ENCODE data around the gene PRR20G. TPM values are rescaled to one million over a fixed set of nuclear protein-coding genes. Genes with fewer than 3 reads are reported as not detected.

The PRR20G gene
- total and polyA plus RNA-seq, 9 of the 15 experiments (the other 6 are each of a cell fraction or from before 2014, with no cell fraction given), result not detected

DNA sequence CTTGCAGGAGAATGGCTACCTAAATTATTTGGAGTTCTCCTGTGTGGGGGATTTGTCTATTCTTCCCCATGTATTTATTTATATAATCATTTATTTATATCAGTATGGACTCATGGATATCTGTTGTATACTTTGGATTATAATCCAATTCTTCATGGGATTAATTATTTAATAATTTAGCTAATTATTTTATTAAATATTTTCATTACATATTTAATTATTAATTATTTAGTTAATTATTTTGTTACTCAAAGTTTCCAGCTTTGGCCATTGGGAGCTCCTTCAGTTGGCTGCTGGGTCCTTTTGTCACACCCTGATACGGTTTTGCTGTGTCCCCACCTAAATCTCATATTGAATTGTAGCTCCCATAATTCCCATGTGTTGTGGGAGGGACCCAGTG is 3.3 kb upstream of the PRR20G start:
- no peak overlapping the region for H3K4me3 ChIP-seq
- H3K79me2 ChIP-seq (ENCODE audit: control insufficient read depth, insufficient read depth, low read length), result no peaks in the 10 kb centered on the region
- no peaks in the 10 kb centered on the region for H3K4me1 ChIP-seq (replicated peaks in 1 of 2; ENCODE audit: control insufficient read depth in 2 of 2, insufficient read depth in 2 of 2, low read length in 2 of 2)
- H3K27ac ChIP-seq (ENCODE audit: extremely low read depth, low read depth, low read length), result no peak overlapping the region
- POLR2A ChIA-PET, result no interaction called here
- in situ Hi-C loops (cut with MboI) (no loop called here), intact Hi-C loops (cut with micrococcal nuclease) (no loop called here)
- no peaks in the 10 kb centered on the region for H3K9me1 ChIP-seq (ENCODE audit: control insufficient read depth, insufficient read depth, low read length)
- no peak for FAIRE-seq
- H3K36me3 ChIP-seq (ENCODE audit: control insufficient read depth, insufficient read depth, low read length), result no peaks in the 10 kb centered on the region
- ATAC-seq, result no peak
- CTCF ChIA-PET (ENCODE audit: low intra/inter-chr PET ratio), result no interaction called here
- H3K27me3 ChIP-seq (ENCODE audit: control insufficient read depth in 2 of 2, insufficient read depth in 2 of 2, low read length in 2 of 2), result no peaks in the 10 kb centered on the region; a peak in 1 of 5 replicates
- H3K9ac ChIP-seq (ENCODE audit: insufficient read depth in 1 of 2, low read depth in 2 of 2, low read length in 2 of 2), result no peak overlapping the region
- 0% methylated on average over 1 of the region's 1 CpG for WGBS (ENCODE audit: insufficient coverage, low coverage, missing lambda C conversion rate)
- no peaks in the 10 kb centered on the region for H3K9me3 ChIP-seq (replicated peaks; ENCODE audit: control insufficient read depth, insufficient read depth, low read depth, low read length)
- no peak overlapping the region for H2AFZ ChIP-seq (ENCODE audit: low read depth, low read length)
- no TSS peak for BruUV-seq (replicated peaks)
- no peak overlapping the region for H3K4me2 ChIP-seq (ENCODE audit: insufficient read depth, low read length)
- DNase-seq (ENCODE audit: extremely low read depth in 1 of 4, low spot score in 3 of 4), result no peak
- no peaks in the 10 kb centered on the region for H4K20me1 ChIP-seq (replicated peaks; ENCODE audit: control insufficient read depth, insufficient read depth, low read length)
- TF ChIP-seq FOSL1 (tag; conservative IDR thresholded peaks at IDR 0.05) (no peak), RBM17 (IDR thresholded peaks at IDR 0.05; ENCODE audit: borderline replicate concordance, low read depth, low read length) (no peak), JUND (IDR thresholded peaks at IDR 0.05; ENCODE audit: borderline replicate concordance, low read depth, low read length) (no peak), JUND (tag; IDR thresholded peaks at IDR 0.05; ENCODE audit: borderline replicate concordance, low read depth, low read length) (no peak), CBX8 (IDR thresholded peaks at IDR 0.05; ENCODE audit: borderline replicate concordance, extremely low read depth, low read depth, low read length, poor library complexity, severe bottlenecking) (no peak), HDAC2 (IDR thresholded peaks at IDR 0.05) (no peak), MTA2 (IDR thresholded peaks at IDR 0.05; ENCODE audit: low read depth) (no peak), SREBF2 (CRISPR knock-in tag; IDR thresholded peaks at IDR 0.05) (no peak), CSDE1 (IDR thresholded peaks at IDR 0.05) (no peak), BHLHE40 (IDR thresholded peaks at IDR 0.05; ENCODE audit: low read length) (no peak), ZNF77 (CRISPR knock-in tag; IDR thresholded peaks at IDR 0.05) (no peak), TARDBP (IDR thresholded peaks at IDR 0.05) (no peak)
- TF ChIP-seq, protein P1, sequence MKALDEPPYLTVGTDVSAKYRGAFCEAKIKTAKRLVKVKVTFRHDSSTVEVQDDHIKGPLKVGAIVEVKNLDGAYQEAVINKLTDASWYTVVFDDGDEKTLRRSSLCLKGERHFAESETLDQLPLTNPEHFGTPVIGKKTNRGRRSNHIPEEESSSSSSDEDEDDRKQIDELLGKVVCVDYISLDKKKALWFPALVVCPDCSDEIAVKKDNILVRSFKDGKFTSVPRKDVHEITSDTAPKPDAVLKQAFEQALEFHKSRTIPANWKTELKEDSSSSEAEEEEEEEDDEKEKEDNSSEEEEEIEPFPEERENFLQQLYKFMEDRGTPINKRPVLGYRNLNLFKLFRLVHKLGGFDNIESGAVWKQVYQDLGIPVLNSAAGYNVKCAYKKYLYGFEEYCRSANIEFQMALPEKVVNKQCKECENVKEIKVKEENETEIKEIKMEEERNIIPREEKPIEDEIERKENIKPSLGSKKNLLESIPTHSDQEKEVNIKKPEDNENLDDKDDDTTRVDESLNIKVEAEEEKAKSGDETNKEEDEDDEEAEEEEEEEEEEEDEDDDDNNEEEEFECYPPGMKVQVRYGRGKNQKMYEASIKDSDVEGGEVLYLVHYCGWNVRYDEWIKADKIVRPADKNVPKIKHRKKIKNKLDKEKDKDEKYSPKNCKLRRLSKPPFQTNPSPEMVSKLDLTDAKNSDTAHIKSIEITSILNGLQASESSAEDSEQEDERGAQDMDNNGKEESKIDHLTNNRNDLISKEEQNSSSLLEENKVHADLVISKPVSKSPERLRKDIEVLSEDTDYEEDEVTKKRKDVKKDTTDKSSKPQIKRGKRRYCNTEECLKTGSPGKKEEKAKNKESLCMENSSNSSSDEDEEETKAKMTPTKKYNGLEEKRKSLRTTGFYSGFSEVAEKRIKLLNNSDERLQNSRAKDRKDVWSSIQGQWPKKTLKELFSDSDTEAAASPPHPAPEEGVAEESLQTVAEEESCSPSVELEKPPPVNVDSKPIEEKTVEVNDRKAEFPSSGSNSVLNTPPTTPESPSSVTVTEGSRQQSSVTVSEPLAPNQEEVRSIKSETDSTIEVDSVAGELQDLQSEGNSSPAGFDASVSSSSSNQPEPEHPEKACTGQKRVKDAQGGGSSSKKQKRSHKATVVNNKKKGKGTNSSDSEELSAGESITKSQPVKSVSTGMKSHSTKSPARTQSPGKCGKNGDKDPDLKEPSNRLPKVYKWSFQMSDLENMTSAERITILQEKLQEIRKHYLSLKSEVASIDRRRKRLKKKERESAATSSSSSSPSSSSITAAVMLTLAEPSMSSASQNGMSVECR (CRISPR knock-in tag; IDR thresholded peaks at IDR 0.05), result no peak
- TF ChIP-seq, protein P2, sequence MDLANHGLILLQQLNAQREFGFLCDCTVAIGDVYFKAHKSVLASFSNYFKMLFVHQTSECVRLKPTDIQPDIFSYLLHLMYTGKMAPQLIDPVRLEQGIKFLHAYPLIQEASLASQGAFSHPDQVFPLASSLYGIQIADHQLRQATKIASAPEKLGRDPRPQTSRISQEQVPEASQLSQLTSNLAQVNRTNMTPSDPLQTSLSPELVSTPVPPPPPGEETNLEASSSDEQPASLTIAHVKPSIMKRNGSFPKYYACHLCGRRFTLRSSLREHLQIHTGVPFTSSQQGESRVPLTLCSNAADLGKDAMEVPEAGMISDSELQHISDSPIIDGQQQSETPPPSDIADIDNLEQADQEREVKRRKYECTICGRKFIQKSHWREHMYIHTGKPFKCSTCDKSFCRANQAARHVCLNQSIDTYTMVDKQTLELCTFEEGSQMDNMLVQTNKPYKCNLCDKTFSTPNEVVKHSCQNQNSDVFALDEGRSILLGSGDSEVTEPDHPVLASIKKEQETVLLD (IDR thresholded peaks at IDR 0.05), result no peak
- TF ChIP-seq, protein P3, sequence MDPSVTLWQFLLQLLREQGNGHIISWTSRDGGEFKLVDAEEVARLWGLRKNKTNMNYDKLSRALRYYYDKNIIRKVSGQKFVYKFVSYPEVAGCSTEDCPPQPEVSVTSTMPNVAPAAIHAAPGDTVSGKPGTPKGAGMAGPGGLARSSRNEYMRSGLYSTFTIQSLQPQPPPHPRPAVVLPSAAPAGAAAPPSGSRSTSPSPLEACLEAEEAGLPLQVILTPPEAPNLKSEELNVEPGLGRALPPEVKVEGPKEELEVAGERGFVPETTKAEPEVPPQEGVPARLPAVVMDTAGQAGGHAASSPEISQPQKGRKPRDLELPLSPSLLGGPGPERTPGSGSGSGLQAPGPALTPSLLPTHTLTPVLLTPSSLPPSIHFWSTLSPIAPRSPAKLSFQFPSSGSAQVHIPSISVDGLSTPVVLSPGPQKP (CRISPR knock-in tag; IDR thresholded peaks at IDR 0.05), result no peak
- TF ChIP-seq, protein P4, sequence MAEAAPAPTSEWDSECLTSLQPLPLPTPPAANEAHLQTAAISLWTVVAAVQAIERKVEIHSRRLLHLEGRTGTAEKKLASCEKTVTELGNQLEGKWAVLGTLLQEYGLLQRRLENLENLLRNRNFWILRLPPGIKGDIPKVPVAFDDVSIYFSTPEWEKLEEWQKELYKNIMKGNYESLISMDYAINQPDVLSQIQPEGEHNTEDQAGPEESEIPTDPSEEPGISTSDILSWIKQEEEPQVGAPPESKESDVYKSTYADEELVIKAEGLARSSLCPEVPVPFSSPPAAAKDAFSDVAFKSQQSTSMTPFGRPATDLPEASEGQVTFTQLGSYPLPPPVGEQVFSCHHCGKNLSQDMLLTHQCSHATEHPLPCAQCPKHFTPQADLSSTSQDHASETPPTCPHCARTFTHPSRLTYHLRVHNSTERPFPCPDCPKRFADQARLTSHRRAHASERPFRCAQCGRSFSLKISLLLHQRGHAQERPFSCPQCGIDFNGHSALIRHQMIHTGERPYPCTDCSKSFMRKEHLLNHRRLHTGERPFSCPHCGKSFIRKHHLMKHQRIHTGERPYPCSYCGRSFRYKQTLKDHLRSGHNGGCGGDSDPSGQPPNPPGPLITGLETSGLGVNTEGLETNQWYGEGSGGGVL (CRISPR knock-in tag; IDR thresholded peaks at IDR 0.05), result no peak
